DND-41 (cell line): ENCODE measurements around the gene SLC26A1.

Experiments used
- ATAC-seq: fragments of 200-7000 bp; cut with Tn5 transposase; 3 replicates; pipeline ENCODE4 v1.9.1; 2021; ENCODE audit warnings: low read depth; ENCODE audit not compliant: insufficient read depth
- DNase-seq: peaks from one replicate; pipeline ENCODE4 v3.0.0-alpha.2; 2020
- H2AFZ ChIP-seq: 2 replicates; pipeline ENCODE4 v1.6.0; 2012; ENCODE audit warnings: low read depth, low read length
- H3K27ac ChIP-seq: 2 replicates; pipeline ENCODE4 v1.5.1; 2012; ENCODE audit warnings: low read length, inconsistent platforms
- H3K27me3 ChIP-seq: fragments of 200-600 bp; sonication (generic); 2 replicates; pipeline ENCODE4 v1.6.0; 2012; ENCODE audit warnings: low read length, mild to moderate bottlenecking, inconsistent platforms; ENCODE audit not compliant: insufficient read depth, poor library complexity
- H3K36me3 ChIP-seq: 2 replicates; pipeline ENCODE4 v1.5.1; 2012; ENCODE audit warnings: low read length, inconsistent platforms; ENCODE audit not compliant: insufficient read depth
- H3K4me1 ChIP-seq: 2 replicates; pipeline ENCODE4 v1.5.1; 2012; ENCODE audit warnings: mild to moderate bottlenecking, low read length; ENCODE audit not compliant: insufficient read depth
- H3K4me2 ChIP-seq: 2 replicates; pipeline ENCODE4 v1.6.0; 2012; ENCODE audit warnings: mild to moderate bottlenecking, moderate library complexity, low read length, inconsistent platforms; ENCODE audit not compliant: insufficient read depth
- H3K4me3 ChIP-seq, 2 experiments: fragments of 200-600 bp in 1 of 2; shearing (Covaris generic) in 1 of 2; 2 replicates each; pipeline ENCODE4 v1.5.1; 2012 to 2016; ENCODE audit warnings: inconsistent platforms in 2 of 2, low read length in 2 of 2, mild to moderate bottlenecking in 2 of 2, low read depth in 1 of 2, moderate library complexity in 1 of 2
- H3K79me2 ChIP-seq: 2 replicates; pipeline ENCODE4 v1.6.0; 2012; ENCODE audit warnings: low read length, inconsistent platforms; ENCODE audit not compliant: insufficient read depth
- H3K9ac ChIP-seq: 2 replicates; pipeline ENCODE4 v1.6.0; 2012; ENCODE audit warnings: low read depth, mild to moderate bottlenecking, inconsistent platforms, low read length, moderate library complexity
- H3K9me3 ChIP-seq: 2 replicates; pipeline ENCODE4 v1.5.1; 2012; ENCODE audit warnings: low read length, moderate library complexity, mild to moderate bottlenecking, inconsistent platforms; ENCODE audit not compliant: insufficient read depth, severe bottlenecking
- H4K20me1 ChIP-seq: 2 replicates; pipeline ENCODE4 v1.6.0; 2012; ENCODE audit warnings: low read length; ENCODE audit not compliant: insufficient read depth
- EZH2 ChIP-seq: IDR thresholded peaks from 3 replicates; pipeline ENCODE4 v1.6.1; 2012; ENCODE audit warnings: borderline replicate concordance, low read depth, mild to moderate bottlenecking, moderate library complexity, low read length, inconsistent platforms; ENCODE audit not compliant: severe bottlenecking
- TF ChIP-seq, protein P1 (sequence below): IDR thresholded peaks from 2 replicates; pipeline ENCODE4 v1.5.1; 2012; ENCODE audit warnings: borderline replicate concordance, low read length, moderate library complexity, mild to moderate bottlenecking; ENCODE audit not compliant: poor library complexity, severe bottlenecking; ENCODE audit errors: extremely low read depth

Gene SLC26A1

DNA sequence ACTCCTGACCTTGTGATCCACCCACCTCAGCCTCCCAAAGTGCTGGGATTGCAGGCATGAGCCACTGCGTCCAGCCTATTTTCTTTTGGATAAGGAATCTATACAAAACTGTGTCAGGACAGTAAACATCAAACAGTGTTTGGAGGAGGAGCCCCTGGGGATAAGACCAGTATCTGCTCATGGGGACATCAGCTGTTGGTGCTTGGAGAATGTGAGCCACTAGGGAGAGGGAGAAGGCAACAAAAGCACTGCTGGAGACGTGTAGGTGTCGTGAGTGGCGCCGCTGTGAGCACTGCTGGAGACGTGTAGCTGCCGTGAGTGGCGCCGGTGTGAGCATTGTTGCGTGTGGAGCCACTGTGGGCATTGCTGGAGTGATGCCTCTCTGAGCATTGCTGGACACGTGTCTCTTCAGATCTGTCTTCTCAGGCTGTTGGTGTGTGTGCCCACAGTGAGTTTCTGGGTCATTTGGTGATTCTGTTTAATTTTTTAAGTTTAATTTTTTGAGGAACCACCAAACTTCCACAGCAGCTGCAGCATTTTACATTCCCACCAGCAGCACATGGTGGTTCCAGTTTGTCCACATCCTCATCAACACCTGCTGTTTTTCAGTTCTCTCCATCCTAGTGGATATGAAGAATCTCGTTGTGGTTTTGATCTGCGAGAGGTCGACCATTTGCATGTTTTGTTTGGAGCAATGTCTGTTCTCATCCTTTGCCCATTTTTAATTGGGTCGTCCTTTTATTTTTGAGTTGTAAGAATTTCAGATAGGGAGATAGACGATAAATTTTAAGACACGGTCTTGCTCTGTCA is 38.8 kb downstream of the SLC26A1 start:
- Histone ChIP-seq H3K36me3 (peaks cover 43% of the 10 kb centered on the region), H3K9me3 (no peaks in the 10 kb centered on the region), H3K9ac (no peak overlapping the region), H3K4me1 (no peaks in the 10 kb centered on the region), H3K27me3 (no peaks in the 10 kb centered on the region), H3K4me3 (no peak overlapping the region), H3K27ac (no peak overlapping the region), H3K79me2 (no peaks in the 10 kb centered on the region), H4K20me1 (peaks cover 6% of the 10 kb centered on the region), H3K4me2 (no peak overlapping the region), H2AFZ (no peak overlapping the region)
- no peak for DNase-seq
- TF ChIP-seq, protein P1, sequence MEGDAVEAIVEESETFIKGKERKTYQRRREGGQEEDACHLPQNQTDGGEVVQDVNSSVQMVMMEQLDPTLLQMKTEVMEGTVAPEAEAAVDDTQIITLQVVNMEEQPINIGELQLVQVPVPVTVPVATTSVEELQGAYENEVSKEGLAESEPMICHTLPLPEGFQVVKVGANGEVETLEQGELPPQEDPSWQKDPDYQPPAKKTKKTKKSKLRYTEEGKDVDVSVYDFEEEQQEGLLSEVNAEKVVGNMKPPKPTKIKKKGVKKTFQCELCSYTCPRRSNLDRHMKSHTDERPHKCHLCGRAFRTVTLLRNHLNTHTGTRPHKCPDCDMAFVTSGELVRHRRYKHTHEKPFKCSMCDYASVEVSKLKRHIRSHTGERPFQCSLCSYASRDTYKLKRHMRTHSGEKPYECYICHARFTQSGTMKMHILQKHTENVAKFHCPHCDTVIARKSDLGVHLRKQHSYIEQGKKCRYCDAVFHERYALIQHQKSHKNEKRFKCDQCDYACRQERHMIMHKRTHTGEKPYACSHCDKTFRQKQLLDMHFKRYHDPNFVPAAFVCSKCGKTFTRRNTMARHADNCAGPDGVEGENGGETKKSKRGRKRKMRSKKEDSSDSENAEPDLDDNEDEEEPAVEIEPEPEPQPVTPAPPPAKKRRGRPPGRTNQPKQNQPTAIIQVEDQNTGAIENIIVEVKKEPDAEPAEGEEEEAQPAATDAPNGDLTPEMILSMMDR = no peak
- no peak for TF ChIP-seq EZH2
- ATAC-seq = no peak

DNA sequence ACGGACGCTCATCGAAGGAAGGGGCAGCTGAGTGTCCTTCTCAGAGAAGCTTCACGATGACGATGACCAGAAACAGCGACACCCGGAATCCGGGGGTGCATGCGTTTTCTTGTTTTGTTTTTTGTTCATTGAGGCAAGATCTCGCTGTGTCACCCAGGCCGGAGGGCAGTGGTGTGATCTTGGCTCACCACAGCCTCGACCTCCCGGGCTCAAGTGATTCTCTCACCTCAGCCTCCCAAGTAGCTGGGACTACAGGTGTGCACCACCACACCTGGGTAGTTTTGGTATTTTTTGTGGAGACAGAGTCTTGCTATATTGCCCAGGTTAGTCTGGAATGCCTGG is 39.7 kb downstream of the SLC26A1 start:
- TF ChIP-seq, protein P1 = no peak
- TF ChIP-seq EZH2 = no peak
- Histone ChIP-seq H3K4me2 (no peak overlapping the region), H3K79me2 (no peaks in the 10 kb centered on the region), H3K27me3 (no peaks in the 10 kb centered on the region), H3K36me3 (peaks cover 38% of the 10 kb centered on the region), H3K4me3 (no peak overlapping the region), H3K27ac (no peak overlapping the region), H4K20me1 (peaks cover 4% of the 10 kb centered on the region), H3K9ac (no peak overlapping the region), H3K4me1 (no peaks in the 10 kb centered on the region), H3K9me3 (no peaks in the 10 kb centered on the region), H2AFZ (no peak overlapping the region)
- DNase-seq (no peak), ATAC-seq (no peak)

DNA sequence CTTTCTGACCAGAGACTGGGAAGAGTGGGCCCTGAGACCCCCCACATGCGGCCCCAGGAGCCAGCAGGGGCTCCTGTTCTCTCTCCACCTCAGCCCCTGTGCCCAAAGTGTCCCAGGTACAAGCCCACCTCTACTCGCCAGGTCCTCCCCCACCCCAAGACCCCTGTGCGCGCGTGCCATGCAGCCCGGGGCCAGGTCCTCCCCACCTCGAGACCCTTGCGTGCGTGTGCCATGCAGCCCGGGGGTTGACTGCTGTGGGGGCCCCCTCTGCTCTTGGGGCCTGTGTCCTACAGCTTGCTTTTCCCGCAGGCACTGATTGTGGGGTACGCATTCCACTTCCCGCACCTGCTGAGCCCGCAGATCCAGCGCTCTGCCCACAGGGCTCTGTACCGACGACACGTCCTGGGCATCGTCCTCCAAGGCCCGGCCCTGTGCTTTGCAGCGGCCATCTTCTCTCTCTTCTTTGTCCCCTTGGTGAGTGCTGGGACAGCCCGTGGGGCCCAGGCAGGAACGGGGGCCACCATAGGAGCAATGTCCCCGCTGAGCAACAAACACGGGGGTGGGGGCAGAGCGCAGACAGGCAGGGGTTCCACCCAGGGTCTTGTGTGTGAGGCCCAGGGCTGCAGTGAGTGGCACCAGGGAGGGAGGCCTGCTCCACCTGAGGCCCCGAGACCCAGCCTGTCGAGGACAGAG is 40.2 kb downstream of the SLC26A1 start:
- Histone ChIP-seq H3K27me3 (no peaks in the 10 kb centered on the region), H3K9ac (no peak overlapping the region), H3K9me3 (no peaks in the 10 kb centered on the region), H3K27ac (no peak overlapping the region), H3K36me3 (peaks cover 33% of the 10 kb centered on the region), H3K4me2 (no peak overlapping the region), H3K4me1 (no peaks in the 10 kb centered on the region), H3K79me2 (no peaks in the 10 kb centered on the region), H3K4me3 (no peak overlapping the region), H2AFZ (no peak overlapping the region), H4K20me1 (peaks cover 4% of the 10 kb centered on the region)
- ATAC-seq (no peak), DNase-seq (no peak)
- no peak for TF ChIP-seq EZH2
- TF ChIP-seq, protein P1 = no peak
